Glomerular visceral epithelial cell (primary cell): ENCODE data around the gene GATAD2B.
"Not testable (repeated sequence)": the region's sequence is repeated elsewhere in the genome, so short reads cannot be mapped to it uniquely, and the experiment has no call there.

ENCODE experiments used
- DNase-seq: peaks from one replicate; pipeline ENCODE4 v3.0.0-alpha.2; 2016; ENCODE audit errors: extremely low spot score

Gene GATAD2B

GRCh38 chr1:153929981-153930948, 7.5 kb upstream of the GATAD2B start:
- no peak for DNase-seq

GRCh38 chr1:153929426-153929825, 6.7 kb upstream of the GATAD2B start:
- DNase-seq, result no peak

GRCh38 chr1:153928791-153929341, 6.1 kb upstream of the GATAD2B start:
- no peak for DNase-seq

- DNase-seq, result no peak
These were observed 5.5 kb upstream of the GATAD2B start for GRCh38 chr1:153928245-153928644.

GRCh38 chr1:153926405-153926804, 3.6 kb upstream of the GATAD2B start:
- no peak for DNase-seq

- DNase-seq, result no peak
These were observed 448 bp downstream of the GATAD2B start for GRCh38 chr1:153922076-153922971.

GRCh38 chr1:153921803-153922075, 1.0 kb downstream of the GATAD2B start:
- peak; percentile 13 for DNase-seq

GRCh38 chr1:153921080-153921802, 1.5 kb downstream of the GATAD2B start:
- DNase-seq, result no peak

- DNase-seq, result peak; percentile 25
These were observed 2.6 kb downstream of the GATAD2B start for GRCh38 chr1:153919876-153920852.

- DNase-seq, result no peak
These were observed 6.5 kb downstream of the GATAD2B start for GRCh38 chr1:153916297-153916696.

- no peak for DNase-seq
These were observed 10.4 kb downstream of the GATAD2B start for GRCh38 chr1:153912349-153912748.

GRCh38 chr1:153910560-153910959, 12.2 kb downstream of the GATAD2B start:
- not testable (repeated sequence) for DNase-seq

GRCh38 chr1:153908071-153908470, 14.7 kb downstream of the GATAD2B start:
- no peak for DNase-seq

GRCh38 chr1:153907134-153907533, 15.6 kb downstream of the GATAD2B start:
- no peak for DNase-seq

- DNase-seq, result no peak
These were observed 16.4 kb downstream of the GATAD2B start for GRCh38 chr1:153906396-153906795.

GRCh38 chr1:153905908-153906307, 16.9 kb downstream of the GATAD2B start:
- DNase-seq, result not testable (repeated sequence)

- no peak for DNase-seq
These were observed 18.8 kb downstream of the GATAD2B start for GRCh38 chr1:153903841-153904455.

GRCh38 chr1:153899509-153899908, 23.3 kb downstream of the GATAD2B start:
- no peak for DNase-seq

- DNase-seq, result not testable (repeated sequence)
These were observed 26.9 kb downstream of the GATAD2B start for GRCh38 chr1:153895866-153896265.

- not testable (repeated sequence) for DNase-seq
These were observed 31.7 kb downstream of the GATAD2B start for GRCh38 chr1:153891042-153891441.
